Measurements from ENCODE around the gene CYP51A1. TPM values are rescaled to one million over a fixed set of nuclear protein-coding genes. Genes with fewer than 3 reads are reported as not detected.

CYP51A1 gene
- total RNA-seq, 2 experiments from 2014 or later, result 72.3 to 74.7 TPM

DNA sequence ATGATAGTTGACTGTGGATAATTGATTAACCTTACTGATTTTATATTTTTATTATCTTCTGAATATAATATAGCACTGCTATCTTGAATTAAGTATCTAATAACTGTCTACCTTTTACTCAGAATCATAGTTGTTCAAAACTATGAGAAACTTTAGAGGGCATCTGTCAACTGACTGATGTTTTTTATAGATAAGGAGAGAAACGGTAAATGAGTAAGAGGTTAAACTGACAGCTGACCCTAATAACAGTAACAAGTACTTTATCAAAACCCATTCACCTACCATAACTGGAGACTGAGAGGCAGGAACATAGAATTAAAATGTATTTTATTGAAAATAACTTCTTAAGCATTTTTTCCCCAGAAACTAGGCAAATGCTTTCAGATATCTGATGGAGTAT is 62.2 kb downstream of the CYP51A1 start:
- Mint-ChIP-seq H3K4me1 (ENCODE audit: low read depth) (peaks cover 7% of the 10 kb centered on the region), H3K36me3 (peaks cover 18% of the 10 kb centered on the region), H3K27ac (no peak overlapping the region), H3K4me3 (no peak overlapping the region), H3K9me3 (no peaks in the 10 kb centered on the region), H3K27me3 (no peaks in the 10 kb centered on the region)
- no peak for DNase-seq
- CTCF ChIA-PET, result no interaction called here
- POLR2A ChIA-PET, result no interaction called here
- intact Hi-C loops (cut with micrococcal nuclease), result no loop called here

DNA sequence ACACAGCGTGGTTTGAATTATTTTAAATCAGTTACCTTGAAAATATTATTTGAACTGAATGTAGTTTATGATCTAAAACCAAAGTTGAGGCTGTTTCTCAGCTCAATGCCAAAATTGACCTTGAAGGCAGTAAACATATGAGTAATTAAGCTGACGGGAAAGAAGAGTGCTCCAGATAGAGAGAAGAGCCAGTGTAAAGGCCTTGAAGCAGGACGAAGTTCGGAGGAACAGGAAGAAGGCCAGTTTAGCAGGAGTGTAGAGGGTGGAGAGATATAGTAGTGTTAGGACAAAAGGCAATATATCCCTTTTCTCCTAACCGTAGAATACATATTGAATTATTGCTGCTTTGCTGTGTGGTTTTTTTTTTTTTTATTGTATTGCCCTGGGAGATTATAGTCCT is 63.2 kb downstream of the CYP51A1 start:
- no peak for DNase-seq
- H3K27ac Mint-ChIP-seq, result no peak overlapping the region
- no peaks in the 10 kb centered on the region for H3K9me3 Mint-ChIP-seq
- CTCF ChIA-PET, result no interaction called here
- POLR2A ChIA-PET, result no interaction called here
- intact Hi-C loops (cut with micrococcal nuclease), result no loop called here
- peaks cover 24% of the 10 kb centered on the region for H3K36me3 Mint-ChIP-seq
- H3K4me1 Mint-ChIP-seq (ENCODE audit: low read depth), result peaks cover 7% of the 10 kb centered on the region
- no peaks in the 10 kb centered on the region for H3K27me3 Mint-ChIP-seq
- no peak overlapping the region for H3K4me3 Mint-ChIP-seq

DNA sequence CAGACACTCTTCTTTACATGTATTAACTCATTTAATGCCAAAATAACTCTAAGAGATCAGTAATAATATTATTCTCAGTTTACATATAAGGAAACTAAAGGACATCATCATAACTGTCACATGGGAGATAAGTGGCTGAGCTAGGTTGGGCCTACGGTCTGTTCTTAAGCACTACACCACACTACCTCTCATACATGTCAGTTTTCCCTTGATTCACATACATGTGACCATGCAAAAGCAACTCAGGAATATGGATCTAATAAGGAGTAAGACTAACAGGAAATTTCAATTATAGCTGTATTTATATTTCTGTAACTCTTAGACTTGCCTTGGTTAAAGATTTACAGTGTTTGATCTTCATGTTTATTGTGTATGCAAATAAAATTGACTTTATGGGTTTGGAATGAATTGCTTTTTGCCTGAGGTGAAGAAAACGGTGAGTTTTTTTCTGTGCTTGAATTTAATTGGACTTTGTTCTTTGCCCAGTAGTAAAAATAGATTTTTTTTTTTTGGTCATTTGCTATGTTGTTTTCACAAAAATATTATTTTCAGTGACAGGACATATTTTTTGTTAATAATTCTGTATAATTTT is 69.7 kb downstream of the CYP51A1 start:
- Mint-ChIP-seq H3K27me3 (no peaks in the 10 kb centered on the region), H3K4me1 (ENCODE audit: low read depth) (no peaks in the 10 kb centered on the region), H3K27ac (no peak overlapping the region), H3K4me3 (no peak overlapping the region), H3K36me3 (peaks cover 15% of the 10 kb centered on the region), H3K9me3 (no peaks in the 10 kb centered on the region)
- POLR2A ChIA-PET, result no interaction called here
- intact Hi-C loops (cut with micrococcal nuclease), result no loop called here
- CTCF ChIA-PET, result no interaction called here
- no peak for DNase-seq

Other genes with a start within 250 kb of the CYP51A1 start
- 10 to 100 TPM; 23.5 to 25.3 TPM for gene AKAP9, start 193.6 kb downstream of the CYP51A1 start, total RNA-seq
- gene LRRD1, start 44.7 kb upstream of the CYP51A1 start, total RNA-seq, result not detected
- gene KRIT1, start 111.4 kb upstream of the CYP51A1 start, total RNA-seq, result 10 to 100 TPM; 29.2 to 29.3 TPM
- gene ANKIB1, start 111.5 kb upstream of the CYP51A1 start, total RNA-seq, result 10 to 100 TPM; 34.8 to 39.9 TPM

All from activated CD4-positive, alpha-beta memory T cell treated with anti-CD3 and anti-CD28 coated beads for 36 hours (primary cell).